Left ventricle myocardium superior (tissue), 1 donor: Measurements from ENCODE around the gene REN. TPM values are rescaled to one million over a fixed set of nuclear protein-coding genes. Genes with fewer than 3 reads are reported as not detected.

Source experiments
- ATAC-seq: fragments of 200-7000 bp; cut with Tn5 transposase; one replicate; pipeline ENCODE4 v1.9.1; 2020; ENCODE audit warnings: mild to moderate bottlenecking, moderate library complexity
- DNase-seq: peaks from one replicate; pipeline ENCODE4 v3.0.0-alpha.2; 2020
- intact Hi-C: fragments of 100-400 bp; cut with micrococcal nuclease; formaldehyde crosslinking; loops from one replicate; pipeline ENCODE4 v1.11.0; 2022
- total RNA-seq: library from RNA; stranded (reverse); fragmentation: NEBNext Ultra II Directional; extraction: Animal tissue kit (Norgen Biotek cat#: 25700); gene quantifications from one replicate; pipeline ENCODE4 v1.2.1, GENCODE V29; 2021
- donor health status: DM: no; HTN: yes; CAD: no; lungs with severe emphysema.

Gene REN
- total RNA-seq, 1 donor from 2014 or later, result not detected

DNA sequence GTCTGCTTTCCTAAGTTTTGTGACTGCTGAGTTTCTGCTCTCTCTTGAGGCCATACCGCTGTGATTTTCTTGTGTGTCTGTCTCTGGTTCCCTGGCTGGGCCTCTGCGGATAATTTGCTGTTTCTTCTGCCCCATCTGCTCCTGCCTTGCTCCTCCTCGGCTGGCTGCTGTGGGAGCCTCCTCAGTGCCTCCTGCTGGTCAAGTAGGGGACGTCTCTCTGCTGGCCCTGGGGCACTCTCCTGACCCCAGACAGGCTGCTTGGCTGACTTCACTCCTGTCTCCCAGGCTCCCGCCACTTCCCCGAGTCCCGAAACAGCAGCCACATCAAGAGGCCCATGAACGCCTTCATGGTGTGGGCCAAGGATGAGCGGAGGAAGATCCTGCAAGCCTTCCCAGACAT, 42.8 kb downstream of the REN start:
- DNase-seq, result no peak
- intact Hi-C loops, result no loop called here
- ATAC-seq, result no peak

DNA sequence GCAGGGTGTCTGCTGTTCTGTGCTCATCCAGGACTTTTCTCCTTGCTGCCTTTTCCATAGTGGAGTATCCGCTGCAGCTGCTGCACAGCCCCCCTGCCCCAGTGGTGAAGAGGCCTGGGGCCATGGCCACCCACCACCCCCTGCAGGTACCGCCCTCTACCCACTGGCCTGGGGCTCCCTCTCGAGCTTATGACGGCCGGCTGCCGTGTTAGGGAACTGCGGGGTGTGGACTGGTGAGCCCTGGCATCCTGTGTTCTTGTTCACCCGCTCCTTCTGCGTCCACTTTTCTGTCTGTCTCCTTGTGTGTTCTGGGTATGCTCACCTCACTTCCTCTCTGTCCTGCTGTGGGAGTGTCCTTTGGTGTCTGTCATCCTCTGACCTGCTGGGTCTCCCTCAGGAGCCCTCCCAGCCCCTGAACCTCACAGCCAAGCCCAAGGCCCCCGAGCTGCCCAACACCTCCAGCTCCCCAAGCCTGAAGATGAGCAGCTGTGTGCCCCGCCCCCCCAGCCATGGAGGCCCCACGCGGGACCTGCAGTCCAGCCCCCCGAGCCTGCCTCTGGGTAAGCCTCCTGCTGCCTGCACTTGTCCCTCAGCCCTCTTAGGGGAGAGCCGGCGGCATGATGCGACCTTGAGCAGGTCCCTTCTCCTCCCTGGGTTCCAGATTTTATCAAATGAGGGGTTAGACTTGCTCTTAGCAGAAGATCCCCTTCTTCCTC, 44.1 kb downstream of the REN start:
- peak; percentile 17 for DNase-seq
- intact Hi-C loops, result no loop called here

DNA sequence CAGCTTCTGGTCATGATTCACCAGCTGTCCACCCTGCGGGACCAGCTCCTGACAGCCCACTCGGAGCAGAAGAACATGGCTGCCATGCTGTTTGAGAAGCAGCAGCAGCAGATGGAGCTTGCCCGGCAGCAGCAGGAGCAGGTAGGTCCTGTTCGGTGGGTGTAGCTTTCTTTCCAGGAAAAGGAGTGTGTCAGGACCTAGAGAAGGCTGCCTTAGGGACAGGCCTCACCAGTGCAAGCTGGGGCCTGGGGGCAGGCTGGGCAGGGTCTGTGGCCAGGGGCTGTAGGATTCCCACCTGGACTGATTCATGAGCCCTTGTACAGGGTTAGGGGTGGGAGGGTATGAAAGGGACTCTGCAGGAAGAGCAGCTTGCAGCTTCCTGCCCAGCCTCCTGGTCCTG, 49.6 kb downstream of the REN start:
- ATAC-seq (no peak), DNase-seq (no peak)
- intact Hi-C loops, result no loop called here

More for the DNA sequence above, 44.1 kb downstream of the REN start:
- ATAC-seq, result no peak

DNA sequence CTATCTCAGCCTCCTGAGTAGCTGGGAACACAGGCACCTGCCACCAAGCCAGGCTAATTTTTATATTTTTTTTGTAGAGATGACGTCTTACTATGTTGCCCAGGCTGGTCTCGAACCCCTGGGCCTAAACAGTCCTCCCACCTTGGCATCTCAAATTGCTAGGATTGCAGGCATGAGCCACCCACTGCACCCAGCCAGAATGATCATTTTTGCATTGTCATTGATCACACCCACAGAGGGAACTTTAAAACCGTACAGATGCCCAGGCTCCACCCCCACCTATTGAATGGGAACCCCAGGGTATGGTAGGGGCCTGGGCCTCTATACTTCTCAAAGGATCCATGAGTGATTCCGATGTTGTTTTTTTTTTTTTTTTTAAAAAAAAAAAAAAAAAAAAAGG, 51.0 kb downstream of the REN start:
- DNase-seq, result peak; percentile 3
- ATAC-seq, result no peak
- intact Hi-C loops, result no loop called here

DNA sequence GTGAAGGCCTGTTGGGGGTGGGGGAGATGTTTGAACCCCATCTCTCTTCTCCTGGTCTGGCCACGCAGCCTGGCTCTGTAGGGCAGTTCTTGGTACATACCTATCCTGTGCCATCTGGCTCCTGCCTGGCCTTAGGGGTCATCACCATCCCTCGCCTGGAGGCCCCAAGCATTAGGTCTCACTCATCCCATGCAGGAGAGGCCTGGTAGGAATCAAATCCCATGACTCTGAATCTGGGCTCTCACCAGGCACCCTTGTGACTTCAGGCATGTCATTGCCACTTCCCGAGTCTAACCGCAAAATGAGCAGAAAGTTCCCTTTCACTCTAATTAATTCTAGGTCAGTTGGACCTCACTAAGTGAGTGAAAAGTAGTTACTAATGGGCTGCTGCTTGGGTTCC, 51.5 kb downstream of the REN start:
- intact Hi-C loops, result no loop called here
- no peak for ATAC-seq
- DNase-seq, result peak; percentile 16

DNA sequence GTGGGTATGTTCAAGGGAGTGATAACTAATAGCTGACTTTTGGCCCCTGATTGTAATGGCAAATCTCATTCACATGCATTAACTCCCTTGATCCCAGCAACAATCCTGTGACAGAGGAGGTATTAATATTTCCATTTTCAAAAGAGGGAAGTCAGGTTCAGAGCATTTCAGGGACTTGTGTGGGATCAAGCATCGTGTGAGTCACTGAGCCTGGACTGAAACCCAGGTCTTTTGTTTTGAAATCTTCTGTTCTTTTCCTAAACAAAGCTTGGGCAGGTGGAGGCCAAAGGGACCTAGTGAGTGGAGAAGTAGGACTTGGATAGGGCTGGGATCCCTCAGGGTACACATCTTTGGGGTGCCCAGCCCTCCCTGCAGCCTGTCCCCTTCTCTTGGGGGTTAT, 52.2 kb downstream of the REN start:
- ATAC-seq (no peak), DNase-seq (no peak)
- intact Hi-C loops, result no loop called here

DNA sequence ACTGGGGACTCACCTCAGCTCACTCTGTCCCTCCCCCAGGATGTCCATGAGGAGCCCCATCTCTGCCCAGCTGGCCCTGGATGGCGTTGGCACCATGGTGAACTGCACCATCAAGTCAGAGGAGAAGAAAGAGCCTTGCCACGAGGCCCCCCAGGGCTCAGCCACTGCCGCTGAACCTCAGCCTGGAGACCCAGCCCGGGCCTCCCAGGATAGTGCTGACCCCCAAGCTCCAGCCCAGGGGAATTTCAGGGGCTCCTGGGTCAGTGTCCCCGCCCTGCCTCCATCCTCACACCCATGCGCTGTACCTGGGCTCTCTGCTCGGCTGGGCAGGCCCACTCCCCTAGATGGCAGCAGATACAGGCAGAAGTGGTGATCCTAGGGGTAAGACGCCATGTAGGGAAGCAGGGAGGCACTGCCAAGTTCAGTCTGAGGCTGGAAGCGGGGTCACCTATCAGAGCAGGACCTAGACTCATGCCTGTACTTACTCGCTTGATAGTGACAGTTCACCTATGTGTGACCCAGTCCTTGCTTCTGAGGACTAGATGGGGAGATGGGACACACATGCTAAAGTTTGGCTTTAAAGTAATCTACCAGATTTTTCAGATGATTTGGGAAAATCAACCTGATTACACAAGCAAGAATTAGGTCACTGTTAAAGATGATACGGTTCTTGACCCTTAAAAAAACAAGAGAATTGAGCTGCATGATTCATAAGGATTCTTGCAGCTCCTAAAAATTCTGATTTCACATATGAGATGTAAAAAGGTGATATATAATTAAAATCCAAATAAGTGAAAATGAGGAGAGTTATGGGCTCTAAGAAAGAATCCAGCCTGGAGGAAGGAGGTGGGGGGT, 53.0 kb downstream of the REN start:
- DNase-seq, result peak; percentile 14
- intact Hi-C loops, result no loop called here
- no peak for ATAC-seq

DNA sequence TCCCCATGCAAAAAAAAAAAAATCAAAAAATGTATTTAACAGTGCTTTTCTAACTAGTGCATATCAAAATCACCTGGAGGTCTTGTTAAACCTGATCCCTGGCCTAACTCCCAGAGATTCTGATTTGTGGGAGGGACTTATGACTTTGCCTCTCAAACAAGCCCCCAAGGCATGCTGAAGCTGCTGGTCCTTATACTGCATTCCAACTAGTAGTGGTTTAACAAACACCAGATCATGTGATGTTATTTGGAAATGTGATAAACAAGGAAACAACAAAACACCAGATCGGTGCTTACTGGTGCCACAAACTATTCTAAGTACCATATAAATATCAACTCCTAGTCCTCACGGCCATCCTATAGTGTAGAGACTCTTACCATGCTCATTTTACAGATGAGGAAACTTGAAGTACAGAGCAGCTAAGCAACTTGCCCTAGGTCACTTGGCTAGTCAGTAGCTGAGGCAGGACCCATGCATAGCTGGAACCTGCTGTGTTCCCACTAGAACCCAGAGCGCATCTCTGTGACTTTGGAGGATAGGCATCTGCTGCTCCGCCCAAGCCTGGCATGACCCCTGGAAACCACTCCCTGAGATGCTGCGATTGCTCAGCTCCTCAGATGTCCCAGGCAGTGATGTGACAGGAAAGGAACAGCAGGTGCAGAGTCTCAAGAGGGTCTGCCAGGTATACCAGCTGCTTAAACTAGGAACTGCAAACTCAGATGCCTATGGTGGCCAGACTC, 55.1 kb downstream of the REN start:
- intact Hi-C loops, result no loop called here
- ATAC-seq (no peak), DNase-seq (no peak)

DNA sequence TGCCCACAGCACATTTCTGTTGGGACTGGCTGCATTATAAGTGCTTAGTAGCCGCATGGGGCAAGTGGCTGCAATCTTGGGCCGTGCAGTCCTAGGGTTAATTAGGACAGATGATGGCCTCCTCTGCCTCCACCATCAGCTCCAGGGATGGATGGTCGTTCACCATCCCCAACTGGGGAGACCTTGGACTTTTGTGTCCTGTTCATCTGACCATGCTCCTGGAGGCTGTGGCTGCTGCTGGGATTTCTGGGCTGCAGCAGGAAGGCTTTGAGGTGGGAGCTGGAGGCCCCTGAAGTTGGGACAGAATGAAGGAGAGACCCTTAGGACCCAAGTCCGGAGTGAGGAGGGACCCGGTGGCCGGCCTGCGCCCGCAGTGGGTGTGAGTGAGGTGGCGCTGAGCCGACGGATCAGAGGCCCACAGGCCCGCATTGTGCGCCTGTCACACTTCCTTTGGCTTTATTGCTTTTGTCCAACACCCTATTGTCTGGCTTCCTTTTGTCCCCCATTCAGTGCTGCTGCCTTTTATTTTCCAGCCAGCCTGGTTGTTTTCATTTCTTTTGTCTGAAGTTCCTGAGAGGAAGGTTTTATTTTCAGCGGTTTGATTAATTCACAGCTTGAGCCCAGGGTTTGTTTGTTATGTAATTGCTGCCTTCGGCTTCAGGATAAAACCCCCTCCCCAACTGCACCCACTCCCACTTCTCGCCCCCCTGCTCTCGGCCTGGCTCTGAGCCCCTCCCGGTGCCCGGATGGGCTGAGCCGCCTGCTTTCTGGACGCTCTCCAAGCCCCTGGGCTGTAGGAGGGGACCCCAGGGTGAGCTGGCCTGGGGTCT, 57.6 kb downstream of the REN start:
- intact Hi-C loops, result no loop called here
- peak; percentile 31 for DNase-seq
- peak; percentile 32 for ATAC-seq

DNA sequence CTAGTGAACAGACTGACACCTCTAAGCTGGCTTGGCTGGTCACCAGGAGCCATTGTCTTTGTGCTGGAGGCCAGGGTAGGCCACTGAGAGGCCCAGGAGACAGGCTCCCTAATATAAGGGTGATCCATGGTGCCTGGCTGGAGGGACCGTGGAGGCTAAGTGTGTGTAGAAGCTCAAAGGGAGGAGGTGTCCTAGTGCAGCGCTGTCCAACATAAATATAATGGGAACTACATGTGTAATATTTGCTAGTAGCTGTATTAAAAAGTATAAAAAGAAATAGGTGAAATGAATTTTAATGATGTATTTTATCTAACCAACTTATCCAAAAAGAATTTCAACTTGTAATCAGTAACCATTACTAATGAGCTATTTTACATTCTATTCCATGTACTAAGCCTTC, 58.2 kb downstream of the REN start:
- DNase-seq, result no peak
- intact Hi-C loops, result no loop called here
- no peak for ATAC-seq

DNA sequence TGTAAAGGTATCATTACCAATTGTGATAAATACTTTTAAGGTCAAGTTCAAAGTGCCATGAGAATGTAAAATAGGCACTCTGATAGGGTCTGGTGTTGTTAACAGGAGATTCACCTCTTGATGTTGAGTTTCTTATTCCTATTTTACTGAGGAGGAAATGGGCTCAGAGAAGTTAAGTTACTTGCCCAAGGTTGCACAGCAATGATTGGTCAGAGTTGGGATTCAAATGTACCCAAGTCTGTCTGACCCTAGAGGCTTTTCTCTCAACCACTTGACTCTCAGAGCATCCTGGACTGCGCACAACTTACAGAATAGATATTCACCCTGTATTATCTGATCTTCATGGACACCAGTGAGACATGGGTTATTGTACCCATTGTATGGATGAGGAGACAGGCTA, 59.3 kb downstream of the REN start:
- intact Hi-C loops, result no loop called here
- ATAC-seq (no peak), DNase-seq (no peak)

DNA sequence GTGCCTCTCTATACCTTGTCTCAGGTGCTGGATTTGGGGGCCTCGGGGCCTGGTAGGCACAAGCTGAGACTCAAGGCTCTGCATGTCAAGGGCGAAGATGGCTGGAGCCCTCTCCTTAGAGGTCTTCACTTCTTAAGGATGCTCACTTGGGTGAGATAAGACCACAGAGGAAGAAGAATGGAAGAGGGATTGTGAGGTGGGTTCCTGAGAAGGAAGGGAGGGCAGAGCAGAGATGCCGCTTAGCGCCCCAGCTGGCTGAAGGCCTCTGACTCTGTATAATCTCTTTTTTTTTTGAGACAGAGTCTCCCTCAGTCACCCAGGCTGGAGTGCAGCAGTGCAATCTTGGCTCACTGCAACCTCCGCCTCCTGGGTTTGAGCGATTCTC, 61.0 kb downstream of the REN start:
- no peak for ATAC-seq
- no peak for DNase-seq
- intact Hi-C loops, result no loop called here

Other genes starting within 250 kb of the REN start
- 12.7 TPM for gene SOX13, start 93.2 kb downstream of the REN start, total RNA-seq
- gene ETNK2, start 14.3 kb downstream of the REN start, total RNA-seq, result 3.3 TPM
- not detected for gene KISS1, start 30.2 kb upstream of the REN start, total RNA-seq
- not detected for gene GOLT1A, start 47.7 kb upstream of the REN start, total RNA-seq
- 21.6 TPM for gene PLEKHA6, start 193.6 kb upstream of the REN start, total RNA-seq
- 20.8 TPM for gene PPP1R15B, start 245.5 kb upstream of the REN start, total RNA-seq